Body of pancreas (tissue), 4 donors: ENCODE measurements around the gene HBQ1.
"Not testable (repeated sequence)": the region's sequence is repeated elsewhere in the genome, so short reads cannot be mapped to it uniquely, and the experiment has no call there.

Experiments
- POLR2A ChIP-seq, 3 donors: fragments of 450-650 bp; IDR thresholded peaks; one replicate each; pipeline ENCODE4 v1.6.1; 2016; ENCODE audit warnings: antibody characterized with exemption in 3 of 3, mild to moderate bottlenecking in 2 of 3
- TF ChIP-seq, protein P1 (sequence below), 7 experiments: fragments of 450-650 bp in 4 of 7; fragments of 200-600 bp in 3 of 7; sonication (generic) in 3 of 7; IDR thresholded peaks; one replicate each; pipeline ENCODE4 v1.5.1; 2016 to 2019; ENCODE audit warnings: antibody characterized with exemption in 7 of 7

DNA sequence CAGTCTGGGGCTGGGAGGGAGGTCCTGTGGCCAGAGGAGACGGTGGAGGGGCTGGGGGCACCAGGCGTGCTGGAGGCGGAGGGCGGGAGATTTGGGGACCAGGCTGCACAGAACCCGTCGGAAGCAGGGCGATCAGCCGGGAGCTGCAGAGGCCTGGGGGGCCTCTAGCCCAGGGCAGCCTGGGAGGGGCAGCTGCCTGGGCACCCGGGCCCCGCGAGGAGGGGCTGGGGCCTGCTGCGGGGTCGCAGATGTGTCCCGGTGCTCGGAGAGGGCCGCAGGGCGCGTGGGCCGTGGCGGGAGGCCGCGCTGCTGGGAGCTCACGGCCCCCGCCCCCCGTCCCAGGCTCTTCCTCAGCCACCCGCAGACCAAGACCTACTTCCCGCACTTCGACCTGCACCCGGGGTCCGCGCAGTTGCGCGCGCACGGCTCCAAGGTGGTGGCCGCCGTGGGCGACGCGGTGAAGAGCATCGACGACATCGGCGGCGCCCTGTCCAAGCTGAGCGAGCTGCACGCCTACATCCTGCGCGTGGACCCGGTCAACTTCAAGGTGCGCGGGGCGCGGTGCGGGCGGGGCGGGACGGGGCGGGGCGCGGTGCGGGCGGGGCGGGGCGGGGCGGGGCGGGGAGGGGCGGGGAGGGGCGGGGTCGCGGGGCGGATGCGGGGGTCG, 26.6 kb upstream of the HBQ1 start:
- TF ChIP-seq, protein P1, sequence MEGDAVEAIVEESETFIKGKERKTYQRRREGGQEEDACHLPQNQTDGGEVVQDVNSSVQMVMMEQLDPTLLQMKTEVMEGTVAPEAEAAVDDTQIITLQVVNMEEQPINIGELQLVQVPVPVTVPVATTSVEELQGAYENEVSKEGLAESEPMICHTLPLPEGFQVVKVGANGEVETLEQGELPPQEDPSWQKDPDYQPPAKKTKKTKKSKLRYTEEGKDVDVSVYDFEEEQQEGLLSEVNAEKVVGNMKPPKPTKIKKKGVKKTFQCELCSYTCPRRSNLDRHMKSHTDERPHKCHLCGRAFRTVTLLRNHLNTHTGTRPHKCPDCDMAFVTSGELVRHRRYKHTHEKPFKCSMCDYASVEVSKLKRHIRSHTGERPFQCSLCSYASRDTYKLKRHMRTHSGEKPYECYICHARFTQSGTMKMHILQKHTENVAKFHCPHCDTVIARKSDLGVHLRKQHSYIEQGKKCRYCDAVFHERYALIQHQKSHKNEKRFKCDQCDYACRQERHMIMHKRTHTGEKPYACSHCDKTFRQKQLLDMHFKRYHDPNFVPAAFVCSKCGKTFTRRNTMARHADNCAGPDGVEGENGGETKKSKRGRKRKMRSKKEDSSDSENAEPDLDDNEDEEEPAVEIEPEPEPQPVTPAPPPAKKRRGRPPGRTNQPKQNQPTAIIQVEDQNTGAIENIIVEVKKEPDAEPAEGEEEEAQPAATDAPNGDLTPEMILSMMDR (IDR thresholded peaks at IDR 0.05), result not testable (repeated sequence)
- TF ChIP-seq POLR2A (IDR thresholded peaks at IDR 0.05), result not testable (repeated sequence)
